SU-DHL-6 (cell line): ENCODE results near the gene LCORL.

ENCODE experiments used
- CTCF ChIP-seq: fragments of 200-600 bp; sonication (generic); IDR thresholded peaks from one replicate; pipeline ENCODE4 v1.5.1; 2017; ENCODE audit warnings: antibody characterized with exemption, mild to moderate bottlenecking, low read length, moderate library complexity; ENCODE audit not compliant: insufficient read depth, poor library complexity, severe bottlenecking
- EZH2phosphoT487 ChIP-seq: fragments of 200-600 bp; sonication (generic), shearing (Covaris generic); conservative IDR thresholded peaks from 2 replicates; pipeline ENCODE4 v1.6.1; 2018; ENCODE audit warnings: mild to moderate bottlenecking, antibody characterized with exemption, low read length, moderate library complexity, mixed read lengths

DNA sequence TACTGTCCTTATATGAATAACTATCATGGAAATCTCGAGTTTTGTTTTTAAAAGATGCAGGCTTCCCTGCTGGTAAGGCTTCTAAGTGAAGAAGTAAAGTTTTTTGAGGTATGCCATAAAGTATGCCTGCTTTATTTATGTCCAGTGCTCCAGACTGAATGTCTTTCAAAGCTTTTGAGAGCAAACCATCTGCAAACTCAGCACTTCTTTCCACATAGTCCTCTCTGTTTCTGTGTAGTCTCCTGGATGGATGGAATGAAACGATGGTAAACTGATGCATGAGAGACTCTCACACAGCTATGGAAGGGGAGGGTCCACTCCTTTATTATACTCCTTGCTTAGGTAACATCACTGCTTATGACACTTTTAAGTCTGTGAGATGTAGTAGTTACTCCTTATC lies 137.0 kb downstream of the LCORL start:
- TF ChIP-seq CTCF: no peak
- TF ChIP-seq EZH2phosphoT487: no peak
